Neural progenitor cell (in vitro differentiated cells): ENCODE measurements around the gene PIP5KL1.

ENCODE experiments used
- EZH2phosphoT487 ChIP-seq: fragments of 200-600 bp; sonication (generic); IDR thresholded peaks from 2 replicates; pipeline ENCODE4 v1.6.1; 2017; ENCODE audit warnings: antibody characterized with exemption
- TF ChIP-seq, protein P1 (sequence below): fragments of 200-600 bp; sonication (generic); IDR thresholded peaks from 2 replicates; pipeline ENCODE4 v1.5.1; 2017; ENCODE audit warnings: antibody characterized with exemption, mild to moderate bottlenecking

DNA sequence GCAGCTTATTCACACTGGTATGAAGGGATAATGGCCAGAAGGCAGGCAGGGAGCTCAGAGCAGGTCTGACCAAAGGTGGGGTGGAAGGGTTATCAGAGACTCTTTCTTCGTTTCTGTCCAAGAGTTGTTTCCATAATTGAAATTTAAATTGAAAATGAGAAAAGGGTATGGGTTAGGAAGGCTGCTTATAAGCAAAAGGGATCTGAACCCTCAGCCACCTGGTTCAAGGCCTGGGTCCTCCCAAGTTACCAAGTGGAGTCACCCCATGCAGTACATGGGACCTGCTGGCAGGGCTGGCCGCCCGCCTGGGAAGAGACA, 32.4 kb upstream of the PIP5KL1 start:
- TF ChIP-seq, protein P1, sequence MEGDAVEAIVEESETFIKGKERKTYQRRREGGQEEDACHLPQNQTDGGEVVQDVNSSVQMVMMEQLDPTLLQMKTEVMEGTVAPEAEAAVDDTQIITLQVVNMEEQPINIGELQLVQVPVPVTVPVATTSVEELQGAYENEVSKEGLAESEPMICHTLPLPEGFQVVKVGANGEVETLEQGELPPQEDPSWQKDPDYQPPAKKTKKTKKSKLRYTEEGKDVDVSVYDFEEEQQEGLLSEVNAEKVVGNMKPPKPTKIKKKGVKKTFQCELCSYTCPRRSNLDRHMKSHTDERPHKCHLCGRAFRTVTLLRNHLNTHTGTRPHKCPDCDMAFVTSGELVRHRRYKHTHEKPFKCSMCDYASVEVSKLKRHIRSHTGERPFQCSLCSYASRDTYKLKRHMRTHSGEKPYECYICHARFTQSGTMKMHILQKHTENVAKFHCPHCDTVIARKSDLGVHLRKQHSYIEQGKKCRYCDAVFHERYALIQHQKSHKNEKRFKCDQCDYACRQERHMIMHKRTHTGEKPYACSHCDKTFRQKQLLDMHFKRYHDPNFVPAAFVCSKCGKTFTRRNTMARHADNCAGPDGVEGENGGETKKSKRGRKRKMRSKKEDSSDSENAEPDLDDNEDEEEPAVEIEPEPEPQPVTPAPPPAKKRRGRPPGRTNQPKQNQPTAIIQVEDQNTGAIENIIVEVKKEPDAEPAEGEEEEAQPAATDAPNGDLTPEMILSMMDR, result no peak
- TF ChIP-seq EZH2phosphoT487, result no peak
